ENCODE data around the gene CD53. TPM values are rescaled to one million over a fixed set of nuclear protein-coding genes. Genes with fewer than 3 reads are reported as not detected.

CD53 gene
- total and polyA plus RNA-seq, 3 experiments from 2014 or later, result 190 to 1,104 (median 194) TPM

- Mint-ChIP-seq H3K4me3 (no peak overlapping the region), H3K27me3 (no peaks in the 10 kb centered on the region), H3K9me3 (peaks cover 13 to 32% (median 29%) of the 10 kb centered on the region in 5 donors), H3K27ac (peak overlapping the region; percentile 32 to 83 (median 70)), H3K4me1 (peaks cover 33 to 59% (median 35%) of the 10 kb centered on the region in 3 donors), H3K36me3 (peaks cover 13 to 40% (median 15%) of the 10 kb centered on the region in 3 donors)
- POLR2A ChIA-PET, result interaction anchor here (1.4 kb wide), 1 partner anchor 28 kb away, joined by 3 read pairs; no protein-coding TSS in a partner anchor
- no peak overlapping the region for H3K27ac ChIP-seq (ENCODE audit: low read depth, low read length)
- H3K9me3 ChIP-seq (ENCODE audit: low read length), result no peaks in the 10 kb centered on the region
- H3K27me3 ChIP-seq (ENCODE audit: insufficient read depth, low read length, poor library complexity, severe bottlenecking), result no peaks in the 10 kb centered on the region
- peaks cover 11% of the 10 kb centered on the region for H3K36me3 ChIP-seq (ENCODE audit: insufficient read depth, low read length)
- CTCF ChIA-PET, result interaction anchor here (1.3 kb wide), 1 partner anchor 116 kb away, joined by 3 read pairs; no protein-coding TSS in a partner anchor
- no peaks in the 10 kb centered on the region for H3K4me1 ChIP-seq (ENCODE audit: insufficient read depth, low read length)
- H3K4me3 ChIP-seq (ENCODE audit: low read length), result no peak overlapping the region
- DNase-seq, result no peak
Measured at GRCh38 chr1:110903853-110904500, 31.0 kb downstream of the CD53 start.

DNA sequence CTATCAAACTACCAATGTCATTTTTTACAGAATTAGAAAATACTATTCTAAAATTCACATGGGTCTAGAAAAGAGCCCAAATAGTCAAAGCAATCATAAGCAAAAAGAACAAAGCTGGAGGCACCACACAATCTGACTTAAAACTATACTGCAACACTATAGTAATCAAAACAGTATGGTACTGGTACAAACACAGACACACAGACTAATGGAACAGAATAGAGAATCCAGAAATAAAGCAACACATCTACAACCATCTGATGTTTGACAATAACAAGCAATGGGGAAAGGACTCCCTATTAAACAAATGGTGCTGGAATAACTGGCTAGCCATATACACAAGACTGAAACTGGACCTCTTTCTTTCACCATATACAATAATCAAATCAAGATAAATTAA, 39.8 kb downstream of the CD53 start:
- H3K4me3 Mint-ChIP-seq, result no peak overlapping the region
- DNase-seq, result no peak
- Histone ChIP-seq H3K27me3 (ENCODE audit: insufficient read depth, low read length, poor library complexity, severe bottlenecking) (no peaks in the 10 kb centered on the region), H3K4me1 (ENCODE audit: insufficient read depth, low read length) (peaks cover 5% of the 10 kb centered on the region), H3K36me3 (ENCODE audit: insufficient read depth, low read length) (no peaks in the 10 kb centered on the region), H3K27ac (ENCODE audit: low read depth, low read length) (no peak overlapping the region), H3K4me3 (ENCODE audit: low read length) (no peak overlapping the region), H3K9me3 (ENCODE audit: low read length) (no peaks in the 10 kb centered on the region)
- H3K36me3 Mint-ChIP-seq, result peaks cover 1 to 18% (median 2%) of the 10 kb centered on the region in 3 donors
- no peak overlapping the region for H3K27ac Mint-ChIP-seq
- peaks cover 0 to 3% of the 10 kb centered on the region in 2 donors for H3K27me3 Mint-ChIP-seq
- CTCF ChIA-PET, result no interaction called here
- peaks cover 10 to 22% (median 19%) of the 10 kb centered on the region in 3 donors for H3K4me1 Mint-ChIP-seq
- POLR2A ChIA-PET, result no interaction called here
- H3K9me3 Mint-ChIP-seq, result peaks cover 29 to 63% (median 50%) of the 10 kb centered on the region in 5 donors

DNA sequence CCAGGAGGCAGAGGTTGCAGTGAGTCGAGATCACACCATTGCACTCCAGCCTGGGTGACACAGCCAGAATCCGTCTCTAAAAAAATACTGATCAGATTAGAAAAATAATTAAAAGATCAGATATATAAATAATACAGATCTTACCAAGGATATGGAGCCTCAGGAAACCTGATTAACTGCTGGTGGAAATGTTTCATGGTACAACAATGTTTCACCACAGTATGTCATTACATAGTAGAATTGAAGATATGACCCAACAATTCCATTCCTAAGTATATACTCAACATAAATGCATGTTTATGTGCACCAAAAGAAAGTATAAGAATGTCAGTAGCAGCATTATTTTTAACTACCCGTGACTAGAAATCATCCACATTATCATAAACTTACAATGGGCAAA, 41.7 kb downstream of the CD53 start:
- Mint-ChIP-seq H3K9me3 (peaks cover 13 to 46% (median 34%) of the 10 kb centered on the region in 5 donors), H3K36me3 (peaks cover 0 to 21% (median 2%) of the 10 kb centered on the region in 3 donors), H3K4me3 (no peak overlapping the region), H3K27me3 (peaks cover 3 to 5% of the 10 kb centered on the region in 2 donors), H3K4me1 (peaks cover 10 to 16% (median 14%) of the 10 kb centered on the region in 3 donors), H3K27ac (no peak overlapping the region)
- H3K4me1 ChIP-seq (ENCODE audit: insufficient read depth, low read length), result peaks cover 5% of the 10 kb centered on the region
- no peaks in the 10 kb centered on the region for H3K36me3 ChIP-seq (ENCODE audit: insufficient read depth, low read length)
- H3K9me3 ChIP-seq (ENCODE audit: low read length), result no peaks in the 10 kb centered on the region
- H3K4me3 ChIP-seq (ENCODE audit: low read length), result no peak overlapping the region
- DNase-seq, result no peak
- H3K27ac ChIP-seq (ENCODE audit: low read depth, low read length), result no peak overlapping the region
- H3K27me3 ChIP-seq (ENCODE audit: insufficient read depth, low read length, poor library complexity, severe bottlenecking), result no peaks in the 10 kb centered on the region
- CTCF ChIA-PET, result no interaction called here
- POLR2A ChIA-PET, result no interaction called here

GRCh38 chr1:110915804-110916203, 42.9 kb downstream of the CD53 start:
- Mint-ChIP-seq H3K4me1 (peaks cover 10 to 14% (median 13%) of the 10 kb centered on the region in 3 donors), H3K27ac (no peak overlapping the region), H3K27me3 (peaks cover 3 to 5% of the 10 kb centered on the region in 2 donors), H3K9me3 (peaks cover 10 to 35% (median 27%) of the 10 kb centered on the region in 5 donors), H3K36me3 (peaks cover 0 to 27% (median 2%) of the 10 kb centered on the region in 3 donors), H3K4me3 (no peak overlapping the region)
- no peak overlapping the region for H3K4me3 ChIP-seq (ENCODE audit: low read length)
- POLR2A ChIA-PET, result no interaction called here
- H3K9me3 ChIP-seq (ENCODE audit: low read length), result no peaks in the 10 kb centered on the region
- H3K4me1 ChIP-seq (ENCODE audit: insufficient read depth, low read length), result peaks cover 5% of the 10 kb centered on the region
- DNase-seq, result no peak
- no peak overlapping the region for H3K27ac ChIP-seq (ENCODE audit: low read depth, low read length)
- no peaks in the 10 kb centered on the region for H3K27me3 ChIP-seq (ENCODE audit: insufficient read depth, low read length, poor library complexity, severe bottlenecking)
- no peaks in the 10 kb centered on the region for H3K36me3 ChIP-seq (ENCODE audit: insufficient read depth, low read length)
- CTCF ChIA-PET, result no interaction called here

- H3K4me3 Mint-ChIP-seq, result peak overlapping the region in 1 of 7 donors; percentile 0
- Histone ChIP-seq H3K4me1 (ENCODE audit: insufficient read depth, low read length) (peaks cover 5% of the 10 kb centered on the region), H3K27me3 (ENCODE audit: insufficient read depth, low read length, poor library complexity, severe bottlenecking) (no peaks in the 10 kb centered on the region), H3K36me3 (ENCODE audit: insufficient read depth, low read length) (no peaks in the 10 kb centered on the region), H3K9me3 (ENCODE audit: low read length) (no peaks in the 10 kb centered on the region), H3K27ac (ENCODE audit: low read depth, low read length) (peak overlapping the region; percentile 44), H3K4me3 (ENCODE audit: low read length) (no peak overlapping the region)
- peaks cover 5 to 30% (median 24%) of the 10 kb centered on the region in 5 donors for H3K9me3 Mint-ChIP-seq
- H3K27ac Mint-ChIP-seq, result no peak overlapping the region
- DNase-seq, result no peak
- peaks cover 10 to 14% (median 13%) of the 10 kb centered on the region in 3 donors for H3K4me1 Mint-ChIP-seq
- H3K36me3 Mint-ChIP-seq, result peaks cover 0 to 26% (median 2%) of the 10 kb centered on the region in 3 donors
- CTCF ChIA-PET, result no interaction called here
- POLR2A ChIA-PET, result no interaction called here
- peaks cover 3 to 5% of the 10 kb centered on the region in 2 donors for H3K27me3 Mint-ChIP-seq
Measured at GRCh38 chr1:110916274-110916668, 43.3 kb downstream of the CD53 start.

GRCh38 chr1:110916669-110917306, 43.8 kb downstream of the CD53 start:
- ChIA-PET POLR2A (no interaction called here), CTCF (no interaction called here)
- Histone ChIP-seq H3K27ac (ENCODE audit: low read depth, low read length) (peak overlapping the region; percentile 44), H3K9me3 (ENCODE audit: low read length) (no peaks in the 10 kb centered on the region), H3K36me3 (ENCODE audit: insufficient read depth, low read length) (no peaks in the 10 kb centered on the region), H3K27me3 (ENCODE audit: insufficient read depth, low read length, poor library complexity, severe bottlenecking) (no peaks in the 10 kb centered on the region), H3K4me3 (ENCODE audit: low read length) (no peak overlapping the region), H3K4me1 (ENCODE audit: insufficient read depth, low read length) (peaks cover 5% of the 10 kb centered on the region)
- Mint-ChIP-seq H3K27ac (peak overlapping the region in 1 of 8 donors; percentile 45), H3K36me3 (peaks cover 0 to 29% (median 2%) of the 10 kb centered on the region in 3 donors), H3K4me1 (peaks cover 10 to 14% (median 13%) of the 10 kb centered on the region in 3 donors), H3K9me3 (peaks cover 4 to 26% (median 22%) of the 10 kb centered on the region in 5 donors), H3K27me3 (peaks cover 3 to 5% of the 10 kb centered on the region in 2 donors), H3K4me3 (peak overlapping the region in 6 of 7 donors; percentile 2 to 49 (median 30))
- no peak for DNase-seq

DNA sequence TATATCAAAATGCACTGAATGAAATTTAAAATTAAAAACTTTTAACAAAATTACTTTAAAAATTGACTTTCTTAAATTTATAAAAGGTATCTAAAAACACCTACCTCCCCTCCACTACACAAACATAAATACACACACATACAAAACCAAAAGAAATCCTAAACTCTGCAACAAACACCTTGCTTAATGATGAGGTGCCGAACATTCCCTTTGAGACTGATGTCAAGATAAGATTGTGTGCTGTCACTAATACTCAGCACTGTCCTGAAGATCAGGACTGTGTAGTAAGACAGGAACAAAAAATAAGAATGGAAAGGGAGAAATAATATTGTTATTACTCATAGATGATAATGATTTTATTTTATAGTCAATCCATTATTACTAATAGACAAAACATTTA, 45.1 kb downstream of the CD53 start:
- peaks cover 2 to 5% of the 10 kb centered on the region in 2 donors for H3K27me3 Mint-ChIP-seq
- Histone ChIP-seq H3K27ac (ENCODE audit: low read depth, low read length) (no peak overlapping the region), H3K36me3 (ENCODE audit: insufficient read depth, low read length) (no peaks in the 10 kb centered on the region), H3K4me1 (ENCODE audit: insufficient read depth, low read length) (peaks cover 5% of the 10 kb centered on the region), H3K9me3 (ENCODE audit: low read length) (no peaks in the 10 kb centered on the region), H3K4me3 (ENCODE audit: low read length) (no peak overlapping the region), H3K27me3 (ENCODE audit: insufficient read depth, low read length, poor library complexity, severe bottlenecking) (no peaks in the 10 kb centered on the region)
- peaks cover 4 to 23% (median 13%) of the 10 kb centered on the region in 5 donors for H3K9me3 Mint-ChIP-seq
- POLR2A ChIA-PET, result no interaction called here
- H3K27ac Mint-ChIP-seq, result no peak overlapping the region
- H3K4me3 Mint-ChIP-seq, result no peak overlapping the region
- peaks cover 0 to 41% (median 2%) of the 10 kb centered on the region in 3 donors for H3K36me3 Mint-ChIP-seq
- CTCF ChIA-PET, result interaction anchor here (0.6 kb wide), 1 partner anchor 10 kb away, joined by 3 read pairs; no protein-coding TSS in a partner anchor
- no peak for DNase-seq
- H3K4me1 Mint-ChIP-seq, result peaks cover 10 to 14% (median 13%) of the 10 kb centered on the region in 3 donors

DNA sequence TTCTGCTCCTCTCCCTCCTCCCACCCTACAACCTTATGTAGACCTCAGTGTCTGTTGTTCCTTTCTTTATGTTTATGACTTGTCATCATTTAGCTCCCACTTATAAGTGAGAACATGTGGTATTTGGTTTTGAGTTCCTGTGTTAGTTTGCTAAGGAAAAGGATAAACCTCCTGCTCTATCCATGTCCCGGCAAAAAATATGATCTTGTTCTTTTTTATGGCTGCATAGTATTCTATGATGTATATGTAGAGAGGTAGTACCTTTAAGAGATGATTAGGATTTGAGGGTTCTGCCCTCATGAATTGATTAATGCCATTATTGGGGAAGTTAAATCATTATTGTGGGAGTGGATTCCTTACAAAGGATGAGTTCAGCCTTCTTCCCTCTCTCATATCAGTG, 49.0 kb downstream of the CD53 start:
- Mint-ChIP-seq H3K27ac (no peak overlapping the region), H3K9me3 (peaks cover 0 to 11% (median 4%) of the 10 kb centered on the region in 5 donors), H3K4me3 (no peak overlapping the region), H3K4me1 (peaks cover 3 to 4% (median 4%) of the 10 kb centered on the region in 3 donors), H3K36me3 (peaks cover 0 to 56% (median 0%) of the 10 kb centered on the region in 3 donors), H3K27me3 (peaks cover 4 to 5% of the 10 kb centered on the region in 2 donors)
- Histone ChIP-seq H3K27me3 (ENCODE audit: insufficient read depth, low read length, poor library complexity, severe bottlenecking) (no peaks in the 10 kb centered on the region), H3K36me3 (ENCODE audit: insufficient read depth, low read length) (no peaks in the 10 kb centered on the region), H3K4me3 (ENCODE audit: low read length) (no peak overlapping the region), H3K4me1 (ENCODE audit: insufficient read depth, low read length) (peaks cover under 1% of the 10 kb centered on the region), H3K9me3 (ENCODE audit: low read length) (no peaks in the 10 kb centered on the region), H3K27ac (ENCODE audit: low read depth, low read length) (no peak overlapping the region)
- CTCF ChIA-PET, result no interaction called here
- POLR2A ChIA-PET, result no interaction called here
- no peak for DNase-seq
